Suprapubic skin (tissue), 4 donors: ENCODE results near the gene CRY2. TPM values are rescaled to one million over a fixed set of nuclear protein-coding genes. Genes with fewer than 3 reads are reported as not detected.

Source experiments
- DNase-seq, 2 donors: peaks; one replicate each; pipeline ENCODE4 v3.0.0-alpha.2; 2019; ENCODE audit warnings: low spot score in 2 of 2
- H3K27ac ChIP-seq: fragments of 200-600 bp; sonication (generic); one replicate; pipeline ENCODE4 v1.5.1; 2019
- H3K27me3 ChIP-seq: fragments of 200-600 bp; sonication (generic); one replicate; pipeline ENCODE4 v1.5.1; 2019
- H3K36me3 ChIP-seq: fragments of 200-600 bp; sonication (generic); one replicate; pipeline ENCODE4 v1.5.1; 2019
- H3K4me1 ChIP-seq: fragments of 200-600 bp; sonication (generic); one replicate; pipeline ENCODE4 v1.5.1; 2019
- H3K4me3 ChIP-seq: fragments of 200-600 bp; sonication (generic); one replicate; pipeline ENCODE4 v1.5.1; 2019; ENCODE audit warnings: mild to moderate bottlenecking
- H3K9me3 ChIP-seq: fragments of 200-600 bp; sonication (generic); one replicate; pipeline ENCODE4 v1.5.1; 2019
- CTCF ChIP-seq, 2 donors: fragments of 200-600 bp in 1 of 2; fragments of 450-650 bp in 1 of 2; sonication (generic) in 1 of 2; IDR thresholded peaks; one replicate each; pipeline ENCODE4 v1.5.1; 2016 to 2019; ENCODE audit warnings: antibody characterized with exemption in 2 of 2, mild to moderate bottlenecking in 1 of 2, moderate library complexity in 1 of 2
- EP300 ChIP-seq: sonication (generic); formaldehyde crosslinking; IDR thresholded peaks from one replicate; pipeline ENCODE4 v1.6.1; 2017; ENCODE audit warnings: antibody characterized with exemption
- POLR2A ChIP-seq, 2 donors: fragments of 450-650 bp; IDR thresholded peaks; one replicate each; pipeline ENCODE4 v1.6.1; 2017; ENCODE audit warnings: antibody characterized with exemption in 2 of 2, mild to moderate bottlenecking in 2 of 2, moderate library complexity in 2 of 2
- POLR2AphosphoS5 ChIP-seq, 3 donors: sonication (generic); formaldehyde crosslinking; IDR thresholded peaks; one replicate each; pipeline ENCODE4 v1.6.1; 2017; ENCODE audit warnings: antibody characterized with exemption in 3 of 3
- WGBS: methylation state at CpG from one replicate; pipeline ENCODE4 v1.1.5; 2018; 5-methylcytosine and 5-hydroxymethylcytosine counted together
- total RNA-seq, 4 donors: library from RNA; depleted of rRNA; stranded (reverse); fragments of >200 nt; gene quantifications; one replicate each; pipeline ENCODE4 v1.1.0, GENCODE V29; 2016

The CRY2 gene
- total RNA-seq, 4 donors from 2014 or later: 86.1 to 141 (median 93.4) TPM

- no peak for DNase-seq
- Histone ChIP-seq H3K4me1 (peaks cover 18% of the 10 kb centered on the region), H3K27ac (no peak overlapping the region), H3K9me3 (no peaks in the 10 kb centered on the region), H3K4me3 (no peak overlapping the region), H3K36me3 (peaks cover 31% of the 10 kb centered on the region), H3K27me3 (no peaks in the 10 kb centered on the region)
- TF ChIP-seq EP300 (no peak), POLR2A (IDR thresholded peaks at IDR 0.05) (no peak), CTCF (IDR thresholded peaks at IDR 0.05) (no peak), POLR2AphosphoS5 (IDR thresholded peaks at IDR 0.05) (no peak)
- WGBS: 80% methylated on average over 13 of the region's 19 CpGs
Measured at GRCh38 chr11:45906096-45906682, 58.9 kb downstream of the CRY2 start.

- no peak for DNase-seq
- Histone ChIP-seq H3K27me3 (no peaks in the 10 kb centered on the region), H3K4me3 (no peak within 1 kb of the TSS), H3K4me1 (peaks cover 18% of the 10 kb centered on the region), H3K9me3 (no peaks in the 10 kb centered on the region), H3K27ac (no peak within 1 kb of the TSS), H3K36me3 (peaks cover 40% of the 10 kb centered on the region)
- TF ChIP-seq POLR2AphosphoS5 (IDR thresholded peaks at IDR 0.05) (no peak), CTCF (IDR thresholded peaks at IDR 0.05) (no peak), POLR2A (IDR thresholded peaks at IDR 0.05) (no peak), EP300 (no peak)
- 61% methylated on average over 16 of the region's 18 CpGs for WGBS
Measured at GRCh38 chr11:45906965-45907611, 59.8 kb downstream of the CRY2 start, which contains the start of gene FREY1. Gene FREY1 (minus strand): TSS chr11:45907271. CDS start chr11:45907245, 26 bp downstream.

- no peak overlapping the region for H3K27ac ChIP-seq
- no peak for TF ChIP-seq POLR2AphosphoS5 (IDR thresholded peaks at IDR 0.05)
- no peak for TF ChIP-seq POLR2A (IDR thresholded peaks at IDR 0.05)
- no peak for TF ChIP-seq CTCF (IDR thresholded peaks at IDR 0.05)
- TF ChIP-seq EP300: no peak
- no peaks in the 10 kb centered on the region for H3K27me3 ChIP-seq
- H3K4me3 ChIP-seq: no peak overlapping the region
- H3K4me1 ChIP-seq: peaks cover 18% of the 10 kb centered on the region
- WGBS: 20% methylated on average over 1 of the region's 8 CpGs
- H3K36me3 ChIP-seq: peaks cover 48% of the 10 kb centered on the region
- DNase-seq: no peak
- H3K9me3 ChIP-seq: no peaks in the 10 kb centered on the region
Measured at GRCh38 chr11:45907911-45908370, 60.7 kb downstream of the CRY2 start.

GRCh38 chr11:45909594-45910475 lies 62.6 kb downstream of the CRY2 start:
- H3K36me3 ChIP-seq: peaks cover 59% of the 10 kb centered on the region
- no peaks in the 10 kb centered on the region for H3K27me3 ChIP-seq
- H3K4me3 ChIP-seq: no peak overlapping the region
- no peaks in the 10 kb centered on the region for H3K9me3 ChIP-seq
- no peak for DNase-seq
- 89% methylated on average over 14 of the region's 32 CpGs for WGBS
- no peak overlapping the region for H3K27ac ChIP-seq
- peaks cover 18% of the 10 kb centered on the region for H3K4me1 ChIP-seq
- TF ChIP-seq CTCF (IDR thresholded peaks at IDR 0.05): no peak
- TF ChIP-seq POLR2AphosphoS5 (IDR thresholded peaks at IDR 0.05): no peak
- TF ChIP-seq EP300: no peak
- no peak for TF ChIP-seq POLR2A (IDR thresholded peaks at IDR 0.05)

- H3K27me3 ChIP-seq: no peaks in the 10 kb centered on the region
- no peak overlapping the region for H3K27ac ChIP-seq
- TF ChIP-seq EP300 (no peak), POLR2A (IDR thresholded peaks at IDR 0.05) (no peak), CTCF (IDR thresholded peaks at IDR 0.05) (no peak), POLR2AphosphoS5 (IDR thresholded peaks at IDR 0.05) (no peak)
- peaks cover 18% of the 10 kb centered on the region for H3K4me1 ChIP-seq
- H3K36me3 ChIP-seq: peaks cover 67% of the 10 kb centered on the region
- no peak for DNase-seq
- no peaks in the 10 kb centered on the region for H3K9me3 ChIP-seq
- 70% methylated on average over 7 of the region's 9 CpGs for WGBS
- H3K4me3 ChIP-seq: no peak overlapping the region
Measured at GRCh38 chr11:45910623-45911022, 63.3 kb downstream of the CRY2 start.
